OCI-LY1 (cell line): Measurements from ENCODE around the gene ADGRB2.

Source experiments
- H2AFZ ChIP-seq: fragments of 200-600 bp; sonication (generic), shearing (Covaris generic); 2 replicates; pipeline ENCODE4 v1.6.0; 2014; ENCODE audit warnings: antibody characterized with exemption, mild to moderate bottlenecking, low read length
- H3F3A ChIP-seq: fragments of 200-600 bp; sonication (generic), shearing (Covaris generic); 2 replicates; pipeline ENCODE4 v1.6.0; 2014; ENCODE audit warnings: mild to moderate bottlenecking, antibody characterized with exemption, low read length, moderate library complexity; ENCODE audit not compliant: insufficient read depth
- H3K27ac ChIP-seq: fragments of 200-600 bp; sonication (generic); 2 replicates; pipeline ENCODE4 v1.5.1; 2014; ENCODE audit warnings: low read length, mixed run types, mild to moderate bottlenecking, low read depth; ENCODE audit not compliant: poor library complexity, severe bottlenecking
- H3K27me3 ChIP-seq: fragments of 200-600 bp; sonication (generic); 2 replicates; pipeline ENCODE4 v1.6.0; 2014; ENCODE audit warnings: antibody characterized with exemption, mild to moderate bottlenecking, low read length, moderate library complexity; ENCODE audit not compliant: insufficient read depth
- H3K36me3 ChIP-seq: fragments of 200-600 bp; sonication (generic); 2 replicates; pipeline ENCODE4 v1.6.1; 2014; ENCODE audit warnings: mild to moderate bottlenecking, antibody characterized with exemption, low read length, moderate library complexity, mixed read lengths; ENCODE audit not compliant: insufficient read depth
- H3K4me1 ChIP-seq: fragments of 200-600 bp; sonication (generic); 2 replicates; pipeline ENCODE4 v1.5.1; 2014; ENCODE audit warnings: mild to moderate bottlenecking, low read length, moderate library complexity; ENCODE audit not compliant: insufficient read depth, severe bottlenecking
- H3K4me2 ChIP-seq: fragments of 200-600 bp; sonication (generic), shearing (Covaris generic); 2 replicates; pipeline ENCODE4 v1.6.1; 2014; ENCODE audit warnings: low read length
- H3K4me3 ChIP-seq: fragments of 200-600 bp; sonication (generic); 2 replicates; pipeline ENCODE4 v1.5.1; 2014; ENCODE audit warnings: low read length, low read depth, mild to moderate bottlenecking, mixed read lengths; ENCODE audit not compliant: poor library complexity, severe bottlenecking
- H3K79me2 ChIP-seq: fragments of 200-600 bp; shearing (Covaris generic); 2 replicates; pipeline ENCODE4 v1.6.1; 2016; ENCODE audit warnings: mixed run types, low read length, mixed read lengths; ENCODE audit not compliant: insufficient read depth
- H3K9ac ChIP-seq: fragments of 200-600 bp; sonication (generic), shearing (Covaris generic); 2 replicates; pipeline ENCODE4 v1.6.1; 2014; ENCODE audit warnings: mild to moderate bottlenecking, low read length, mixed read lengths
- H3K9me2 ChIP-seq: fragments of 200-600 bp; sonication (generic), shearing (Covaris generic); 2 replicates; pipeline ENCODE4 v1.6.1; 2014; ENCODE audit warnings: low read depth, mild to moderate bottlenecking, low read length, mixed read lengths
- H3K9me3 ChIP-seq: fragments of 200-600 bp; shearing (Covaris generic); 2 replicates; pipeline ENCODE4 v1.6.1; 2014; ENCODE audit warnings: low read length, mixed read lengths
- H4K20me1 ChIP-seq: fragments of 200-600 bp; sonication (generic), shearing (Covaris generic); 2 replicates; pipeline ENCODE4 v1.6.0; 2016; ENCODE audit warnings: mild to moderate bottlenecking, low read length; ENCODE audit not compliant: insufficient read depth
- CTCF ChIP-seq: fragments of 200-600 bp; sonication (generic), shearing (Covaris generic); IDR thresholded peaks from 2 replicates; pipeline ENCODE4 v1.5.1; 2017; ENCODE audit warnings: mild to moderate bottlenecking, antibody characterized with exemption, low read length, moderate library complexity, mixed read lengths
- EZH2 ChIP-seq: fragments of 200-600 bp; sonication (generic), shearing (Covaris generic); IDR thresholded peaks from 2 replicates; pipeline ENCODE4 v1.8.0; 2017; ENCODE audit warnings: borderline replicate concordance, mixed run types, mild to moderate bottlenecking, antibody characterized with exemption, low read length, moderate library complexity, mixed read lengths

ADGRB2 gene

GRCh38 chr1:31702836-31703404 is 61.2 kb downstream of the ADGRB2 start:
- H3K9me2 ChIP-seq, result no peaks in the 10 kb centered on the region
- no peak for TF ChIP-seq EZH2
- TF ChIP-seq CTCF, result no peak
- H3K36me3 ChIP-seq, result no peaks in the 10 kb centered on the region
- no peak overlapping the region for H3K9ac ChIP-seq
- H3K27me3 ChIP-seq, result peaks cover 7% of the 10 kb centered on the region; the same call in 1 of the 2 replicates
- no peak overlapping the region for H3K27ac ChIP-seq
- no peak overlapping the region for H2AFZ ChIP-seq
- no peak overlapping the region for H3K4me3 ChIP-seq
- H4K20me1 ChIP-seq, result no peaks in the 10 kb centered on the region
- no peaks in the 10 kb centered on the region for H3K79me2 ChIP-seq
- H3K4me1 ChIP-seq, result peaks cover 3% of the 10 kb centered on the region
- H3K9me3 ChIP-seq, result no peaks in the 10 kb centered on the region
- no peak overlapping the region for H3K4me2 ChIP-seq
- H3F3A ChIP-seq, result no peaks in the 10 kb centered on the region

- no peak overlapping the region for H2AFZ ChIP-seq
- no peaks in the 10 kb centered on the region for H3K36me3 ChIP-seq
- H3K9me2 ChIP-seq, result no peaks in the 10 kb centered on the region
- H3F3A ChIP-seq, result no peaks in the 10 kb centered on the region
- no peaks in the 10 kb centered on the region for H3K9me3 ChIP-seq
- H3K27me3 ChIP-seq, result peaks cover 3% of the 10 kb centered on the region; the same call in 1 of the 2 replicates
- H3K4me2 ChIP-seq, result no peak overlapping the region
- H3K27ac ChIP-seq, result no peak overlapping the region
- TF ChIP-seq CTCF (no peak), EZH2 (no peak)
- no peaks in the 10 kb centered on the region for H3K79me2 ChIP-seq
- peaks cover 3% of the 10 kb centered on the region for H3K4me1 ChIP-seq
- H4K20me1 ChIP-seq, result no peaks in the 10 kb centered on the region
- H3K9ac ChIP-seq, result no peak overlapping the region
- H3K4me3 ChIP-seq, result no peak overlapping the region
Observed at GRCh38 chr1:31701091-31701736, 62.9 kb downstream of the ADGRB2 start.

GRCh38 chr1:31700468-31701090 is 63.6 kb downstream of the ADGRB2 start:
- Histone ChIP-seq H3K27ac (no peak overlapping the region), H3K9me2 (no peaks in the 10 kb centered on the region), H3K79me2 (no peaks in the 10 kb centered on the region), H3K36me3 (no peaks in the 10 kb centered on the region), H3F3A (no peaks in the 10 kb centered on the region), H2AFZ (no peak overlapping the region), H4K20me1 (no peaks in the 10 kb centered on the region), H3K4me3 (no peak overlapping the region), H3K9ac (no peak overlapping the region), H3K27me3 (no peaks in the 10 kb centered on the region), H3K4me2 (no peak overlapping the region), H3K4me1 (peaks cover 3% of the 10 kb centered on the region), H3K9me3 (no peaks in the 10 kb centered on the region)
- TF ChIP-seq EZH2 (no peak), CTCF (no peak)
